HG02943 (cell line): Measurements from ENCODE around the gene WHAMM.

ENCODE experiments used
- ATAC-seq: cut with Tn5 transposase; IDR thresholded peaks from one replicate; pipeline ENCODE4 v1.9.1; 2021; ENCODE audit warnings: mild to moderate bottlenecking, low read depth, moderate library complexity; ENCODE audit not compliant: unreplicated experiment

Gene WHAMM

GRCh38 chr15:82835391-82835917 lies 26.0 kb downstream of the WHAMM start:
- no peak for ATAC-seq

- ATAC-seq: no peak
Observed at GRCh38 chr15:82838096-82838735, 28.8 kb downstream of the WHAMM start.

GRCh38 chr15:82839136-82839535 lies 29.7 kb downstream of the WHAMM start:
- no peak for ATAC-seq

- ATAC-seq: no peak
Observed at GRCh38 chr15:82840166-82840565, 30.7 kb downstream of the WHAMM start.

- ATAC-seq: no peak
Observed at GRCh38 chr15:82843566-82843965, 34.1 kb downstream of the WHAMM start.

GRCh38 chr15:82845686-82846085 lies 36.3 kb downstream of the WHAMM start:
- no peak for ATAC-seq

- ATAC-seq: no peak
Observed at GRCh38 chr15:82846621-82847020, 37.2 kb downstream of the WHAMM start.

- no peak for ATAC-seq
Observed at GRCh38 chr15:82847703-82848102, 38.3 kb downstream of the WHAMM start.

- no peak for ATAC-seq
Observed at GRCh38 chr15:82848241-82848993, 39.0 kb downstream of the WHAMM start.

GRCh38 chr15:82849556-82850512 lies 40.4 kb downstream of the WHAMM start:
- ATAC-seq: no peak

GRCh38 chr15:82850731-82851130 lies 41.3 kb downstream of the WHAMM start:
- no peak for ATAC-seq

- no peak for ATAC-seq
Observed at GRCh38 chr15:82851306-82851850, 42.0 kb downstream of the WHAMM start.

- ATAC-seq: no peak
Observed at GRCh38 chr15:82851981-82852511, 42.6 kb downstream of the WHAMM start.

- no peak for ATAC-seq
Observed at GRCh38 chr15:82852941-82853561, 43.6 kb downstream of the WHAMM start.

- ATAC-seq: no peak
Observed at GRCh38 chr15:82854554-82854953, 45.1 kb downstream of the WHAMM start.

- ATAC-seq: no peak
Observed at GRCh38 chr15:82855286-82856100, 46.1 kb downstream of the WHAMM start.

GRCh38 chr15:82856397-82857170 lies 47.2 kb downstream of the WHAMM start:
- no peak for ATAC-seq

GRCh38 chr15:82858932-82859331 lies 49.5 kb downstream of the WHAMM start:
- no peak for ATAC-seq
